ENCODE measurements around the gene TAS2R5. TPM values are rescaled to one million over a fixed set of nuclear protein-coding genes. Genes with fewer than 3 reads are reported as not detected.

The TAS2R5 gene
- total RNA-seq, 1 experiment from 2014 or later, result 0.92 TPM

DNA sequence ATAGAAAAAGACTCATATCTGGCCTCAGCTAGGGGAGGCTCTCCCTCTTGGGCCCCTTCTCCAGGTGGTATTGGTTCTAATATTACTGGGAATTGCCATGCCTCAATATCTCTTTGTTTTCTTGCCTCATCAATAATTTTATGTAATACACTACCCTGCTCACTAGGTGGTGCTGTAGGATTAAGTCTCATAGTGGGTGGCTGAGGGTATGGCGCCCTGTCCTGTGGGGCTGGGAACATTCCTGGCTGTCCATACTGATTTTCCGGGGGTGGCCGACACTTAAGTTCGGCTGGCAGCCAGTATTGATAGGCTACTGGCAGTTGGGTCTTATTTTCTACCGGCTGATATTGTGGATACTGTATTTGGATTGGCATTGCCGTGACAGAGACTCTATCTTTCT lies 35.1 kb upstream of the TAS2R5 start:
- no CpG with 5 or more reads among the region's 6 CpGs for WGBS (ENCODE audit: extremely low coverage, insufficient read length, low lambda C conversion rate)

More for the DNA sequence above, 35.1 kb upstream of the TAS2R5 start:
- H2BK5ac ChIP-seq (ENCODE audit: insufficient read length, low read length), result no peak overlapping the region
- H3K79me2 ChIP-seq (ENCODE audit: insufficient read depth, low read length), result no peaks in the 10 kb centered on the region
- Mint-ChIP-seq H3K36me3 (ENCODE audit: insufficient read depth in 1 of 3, low read depth in 3 of 3) (peaks cover 85 to 100% (median 86%) of the 10 kb centered on the region in 3 experiments), H3K4me3 (no peak overlapping the region), H3K27me3 (ENCODE audit: low read depth) (no peaks in the 10 kb centered on the region), H3K27ac (no peak overlapping the region), H3K9me3 (peaks cover 28% of the 10 kb centered on the region in 2 experiments), H3K4me1 (peaks cover 0 to 3% of the 10 kb centered on the region in 2 experiments; a peak in 2 of 4 replicates)
- no peaks in the 10 kb centered on the region for H3K23me2 ChIP-seq (ENCODE audit: insufficient read length, low read depth, low read length, poor library complexity, severe bottlenecking)
- H3K27ac ChIP-seq (ENCODE audit: insufficient read length, low read depth, low read length), result no peak overlapping the region
- no peaks in the 10 kb centered on the region for H3K27me3 ChIP-seq (ENCODE audit: insufficient read depth, low read length)
- DNase-seq, result peak; percentile 38
- H2BK15ac ChIP-seq (ENCODE audit: low read depth, low read length), result no peak overlapping the region
- H4K91ac ChIP-seq (ENCODE audit: insufficient read length, low read depth, low read length), result no peak overlapping the region
- H2BK120ac ChIP-seq (ENCODE audit: low read depth, low read length, poor library complexity, severe bottlenecking), result no peak overlapping the region
- no peaks in the 10 kb centered on the region for H4K20me1 ChIP-seq (ENCODE audit: control insufficient read depth, insufficient read depth, insufficient read length)
- no peak overlapping the region for H3K14ac ChIP-seq (ENCODE audit: insufficient read depth, low read length)
- TF ChIP-seq, protein P1, sequence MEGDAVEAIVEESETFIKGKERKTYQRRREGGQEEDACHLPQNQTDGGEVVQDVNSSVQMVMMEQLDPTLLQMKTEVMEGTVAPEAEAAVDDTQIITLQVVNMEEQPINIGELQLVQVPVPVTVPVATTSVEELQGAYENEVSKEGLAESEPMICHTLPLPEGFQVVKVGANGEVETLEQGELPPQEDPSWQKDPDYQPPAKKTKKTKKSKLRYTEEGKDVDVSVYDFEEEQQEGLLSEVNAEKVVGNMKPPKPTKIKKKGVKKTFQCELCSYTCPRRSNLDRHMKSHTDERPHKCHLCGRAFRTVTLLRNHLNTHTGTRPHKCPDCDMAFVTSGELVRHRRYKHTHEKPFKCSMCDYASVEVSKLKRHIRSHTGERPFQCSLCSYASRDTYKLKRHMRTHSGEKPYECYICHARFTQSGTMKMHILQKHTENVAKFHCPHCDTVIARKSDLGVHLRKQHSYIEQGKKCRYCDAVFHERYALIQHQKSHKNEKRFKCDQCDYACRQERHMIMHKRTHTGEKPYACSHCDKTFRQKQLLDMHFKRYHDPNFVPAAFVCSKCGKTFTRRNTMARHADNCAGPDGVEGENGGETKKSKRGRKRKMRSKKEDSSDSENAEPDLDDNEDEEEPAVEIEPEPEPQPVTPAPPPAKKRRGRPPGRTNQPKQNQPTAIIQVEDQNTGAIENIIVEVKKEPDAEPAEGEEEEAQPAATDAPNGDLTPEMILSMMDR (conservative IDR thresholded peaks at IDR 0.05), result peak; percentile 72
- no peak overlapping the region for H3K56ac ChIP-seq (ENCODE audit: insufficient read length, low read depth, low read length)
- no peak overlapping the region for H3K18ac ChIP-seq (ENCODE audit: insufficient read length, low read depth, low read length)
- H3K9ac ChIP-seq (ENCODE audit: extremely low read depth, insufficient read length, low read length), result no peak overlapping the region
- no peak overlapping the region for H4K8ac ChIP-seq (replicated peaks; ENCODE audit: insufficient read length, low read depth, low read length)
- H3T11ph ChIP-seq (ENCODE audit: low read length), result no peak overlapping the region
- no peaks in the 10 kb centered on the region for H3K79me1 ChIP-seq (ENCODE audit: insufficient read depth, low read depth, low read length, poor library complexity, severe bottlenecking)
- no peak overlapping the region for H3K23ac ChIP-seq (ENCODE audit: insufficient read length, low read depth, low read length)
- H2AK5ac ChIP-seq (ENCODE audit: insufficient read length, low read length), result no peak overlapping the region
- no peak overlapping the region for H3K4ac ChIP-seq (ENCODE audit: low read depth, low read length)
- H3K4me2 ChIP-seq (ENCODE audit: insufficient read depth, insufficient read length, low read length), result no peak overlapping the region
- no peak overlapping the region for H2AFZ ChIP-seq (ENCODE audit: low read length)
- peaks cover 20% of the 10 kb centered on the region for H3K9me3 ChIP-seq (ENCODE audit: control insufficient read depth, low read depth, low read length)
- no peaks in the 10 kb centered on the region; the same call in 1 of the 2 replicates for H3K4me1 ChIP-seq (ENCODE audit: insufficient read depth, low read length)
- no peak overlapping the region for H4K5ac ChIP-seq (ENCODE audit: insufficient read length, low read depth, low read length)
- H2BK20ac ChIP-seq (ENCODE audit: low read depth, low read length, poor library complexity, severe bottlenecking), result no peak overlapping the region
- H2BK12ac ChIP-seq (ENCODE audit: insufficient read length, low read depth, low read length), result no peak overlapping the region

Measured in H9 (cell line).